SW480 (cell line): ENCODE results near the gene NGEF.

ENCODE experiments used
- DNase-seq: peaks from one replicate; pipeline ENCODE4 v3.0.0-alpha.2; 2016; ENCODE audit warnings: low spot score

NGEF gene

DNA sequence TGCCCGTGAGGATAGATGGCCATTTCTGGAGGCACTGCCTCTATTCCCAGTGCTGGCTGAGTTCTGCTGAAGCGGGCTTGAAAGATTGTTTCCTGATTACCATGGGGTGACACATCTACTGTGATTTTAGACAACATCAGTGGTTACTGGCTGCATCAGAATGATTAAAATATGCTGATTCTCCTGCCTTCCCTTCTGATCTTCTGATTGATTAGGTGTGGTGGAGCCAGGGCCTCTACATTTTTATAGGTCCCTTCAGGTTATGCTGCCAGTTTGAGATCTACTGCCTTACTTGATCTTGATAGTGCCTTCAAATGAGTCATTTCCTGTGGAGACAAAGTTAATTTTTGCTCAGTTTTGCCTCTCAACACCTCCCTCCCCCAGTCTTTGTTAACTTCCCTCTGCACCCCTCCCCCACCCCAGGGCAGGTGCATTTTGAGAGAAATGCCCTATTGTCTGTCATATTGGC, 174.6 kb downstream of the NGEF start:
- peak; percentile 15 for DNase-seq

GRCh38 chr2:232836934-232837333, 176.1 kb downstream of the NGEF start:
- no peak for DNase-seq

GRCh38 chr2:232835687-232836208, 177.3 kb downstream of the NGEF start:
- DNase-seq: no peak

DNA sequence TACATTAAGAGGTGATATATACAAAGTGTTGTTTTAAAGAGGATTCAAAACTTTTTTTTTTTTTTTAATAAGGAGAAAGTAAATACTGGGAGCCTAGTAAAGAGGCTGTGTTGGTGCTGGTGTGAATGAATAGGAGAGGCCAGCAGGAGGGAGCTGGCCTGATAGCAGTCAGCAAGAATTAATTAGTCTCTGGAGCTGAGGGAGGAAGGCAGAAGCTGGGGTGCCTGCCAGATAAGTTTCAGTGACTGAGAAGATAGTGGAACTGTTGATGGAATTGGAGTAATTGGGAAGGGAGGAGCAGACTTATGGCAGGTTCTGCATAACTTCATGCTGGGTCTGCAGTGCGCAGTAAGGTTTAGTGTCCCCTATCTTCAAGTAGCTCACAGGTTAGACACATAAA, 179.2 kb downstream of the NGEF start:
- DNase-seq: no peak

- no peak for DNase-seq
Observed at GRCh38 chr2:232831496-232831895, 181.6 kb downstream of the NGEF start.

DNA sequence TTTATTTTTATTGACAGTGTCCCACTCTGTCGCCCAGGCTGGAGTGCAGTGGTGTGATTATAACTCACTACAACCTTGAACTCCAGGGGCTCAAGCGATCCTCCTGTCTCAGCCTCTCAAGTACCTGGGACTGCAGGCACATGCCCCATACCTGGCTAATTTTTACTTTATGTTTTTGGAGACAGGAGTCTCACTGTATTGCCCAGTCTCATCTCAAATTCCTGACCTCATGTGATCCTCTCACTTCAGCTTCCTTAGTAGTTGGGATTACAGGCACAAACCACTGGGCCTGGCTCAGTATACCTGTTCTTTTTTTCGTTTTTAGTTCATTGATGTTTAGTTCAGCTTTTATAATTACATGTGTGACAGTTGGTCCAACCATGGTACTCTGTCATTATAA, 183.1 kb downstream of the NGEF start:
- no peak for DNase-seq
